Left forelimb (tissue), 1 donor: ENCODE data around the gene ATAD3B.
"Not testable (repeated sequence)": the region's sequence is repeated elsewhere in the genome, so short reads cannot be mapped to it uniquely, and the experiment has no call there.

Source experiments
- DNase-seq: peaks from one replicate; pipeline ENCODE4 v3.0.0-alpha.2; 2018; ENCODE audit warnings: low spot score

Gene ATAD3B

DNA sequence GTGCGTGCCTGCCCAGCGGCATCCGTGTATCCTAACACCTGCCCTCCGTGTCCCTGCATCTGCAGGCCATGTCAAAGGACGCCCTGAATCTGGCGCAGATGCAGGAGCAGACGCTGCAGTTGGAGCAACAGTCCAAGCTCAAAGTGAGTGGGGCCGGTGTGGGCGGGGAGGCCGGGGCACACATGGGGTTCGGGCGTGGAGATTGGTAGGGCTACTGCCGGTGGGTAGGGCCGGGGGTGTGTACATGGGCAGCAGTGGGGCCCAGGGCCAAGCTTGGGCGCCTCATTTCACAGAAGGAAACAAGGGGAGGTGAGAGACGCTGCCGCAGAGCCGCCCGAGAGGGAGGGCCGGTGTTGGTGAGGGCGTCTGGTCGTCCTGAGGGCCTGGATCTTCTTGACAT, 20.9 kb upstream of the ATAD3B start:
- not testable (repeated sequence) for DNase-seq

DNA sequence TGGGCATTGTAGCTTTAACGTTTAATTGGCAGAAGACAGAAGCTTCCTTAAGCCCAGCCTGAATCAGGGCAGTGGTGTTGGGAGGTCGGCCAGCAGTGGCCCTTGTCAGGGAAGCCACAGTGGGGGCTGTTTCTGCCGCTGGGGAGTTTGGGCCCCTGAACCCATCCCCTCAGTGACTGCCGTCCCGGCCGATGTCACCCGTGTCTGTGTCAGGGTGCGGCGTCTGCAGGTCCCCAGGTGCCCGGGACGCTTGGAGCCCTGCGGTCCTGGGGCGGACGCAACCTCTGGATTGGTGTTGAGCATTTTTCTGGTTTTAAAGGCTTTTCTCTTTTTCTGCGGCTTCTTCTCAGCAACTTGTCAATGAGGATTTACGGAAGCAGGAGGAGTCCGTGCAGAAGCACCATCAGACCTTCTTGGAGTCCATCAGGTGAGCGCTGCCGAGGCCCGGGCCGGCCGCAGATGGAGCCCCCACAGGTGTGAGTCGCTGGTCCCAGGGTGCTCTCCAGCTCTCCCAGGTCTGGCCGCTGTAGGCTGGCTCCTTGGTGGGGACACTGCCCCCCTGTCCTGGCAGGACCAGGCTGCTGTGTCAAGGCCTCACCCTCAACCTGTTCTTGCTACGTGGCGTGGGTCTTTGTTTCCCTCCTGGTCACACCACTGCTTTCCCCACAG, 19.7 kb upstream of the ATAD3B start:
- no peak for DNase-seq

DNA sequence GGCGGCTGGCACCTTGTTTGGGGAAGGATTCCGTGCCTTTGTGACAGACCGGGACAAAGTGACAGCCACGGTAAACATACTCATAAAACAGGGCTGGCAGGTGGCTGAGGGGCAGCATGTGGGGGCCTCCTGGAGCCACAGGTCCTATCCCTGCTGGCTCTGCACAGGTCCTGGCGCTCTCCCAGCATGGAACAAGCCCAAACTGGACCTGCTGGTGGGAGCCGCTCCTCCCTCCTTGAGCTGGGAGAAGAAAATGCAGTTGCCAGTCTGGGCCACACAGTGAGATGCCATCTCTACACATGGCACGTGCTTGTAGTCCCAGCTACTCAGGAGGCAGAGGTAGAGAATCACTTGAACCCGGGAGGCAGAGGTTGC, 19.2 kb upstream of the ATAD3B start:
- DNase-seq = not testable (repeated sequence)

DNA sequence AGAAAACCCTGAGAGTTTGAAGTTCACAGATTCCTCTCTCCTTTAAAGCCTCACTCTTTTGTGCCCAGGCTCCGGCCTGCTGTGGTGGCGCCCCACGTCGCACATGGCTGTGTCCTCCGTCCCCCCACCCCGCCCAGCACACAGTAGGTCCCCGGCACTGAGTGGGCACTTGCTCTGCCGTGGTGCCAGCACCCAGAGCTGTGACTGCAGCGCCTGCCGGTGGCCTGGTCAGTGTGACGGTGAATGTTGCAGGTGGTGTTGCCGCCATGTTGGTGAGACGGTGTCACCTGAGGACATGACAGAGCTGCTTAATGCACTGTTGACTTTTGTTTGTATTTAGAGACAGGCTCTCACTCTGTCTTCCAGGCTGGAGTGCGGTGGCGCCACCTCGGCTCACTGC, 18.7 kb upstream of the ATAD3B start:
- DNase-seq = no peak

DNA sequence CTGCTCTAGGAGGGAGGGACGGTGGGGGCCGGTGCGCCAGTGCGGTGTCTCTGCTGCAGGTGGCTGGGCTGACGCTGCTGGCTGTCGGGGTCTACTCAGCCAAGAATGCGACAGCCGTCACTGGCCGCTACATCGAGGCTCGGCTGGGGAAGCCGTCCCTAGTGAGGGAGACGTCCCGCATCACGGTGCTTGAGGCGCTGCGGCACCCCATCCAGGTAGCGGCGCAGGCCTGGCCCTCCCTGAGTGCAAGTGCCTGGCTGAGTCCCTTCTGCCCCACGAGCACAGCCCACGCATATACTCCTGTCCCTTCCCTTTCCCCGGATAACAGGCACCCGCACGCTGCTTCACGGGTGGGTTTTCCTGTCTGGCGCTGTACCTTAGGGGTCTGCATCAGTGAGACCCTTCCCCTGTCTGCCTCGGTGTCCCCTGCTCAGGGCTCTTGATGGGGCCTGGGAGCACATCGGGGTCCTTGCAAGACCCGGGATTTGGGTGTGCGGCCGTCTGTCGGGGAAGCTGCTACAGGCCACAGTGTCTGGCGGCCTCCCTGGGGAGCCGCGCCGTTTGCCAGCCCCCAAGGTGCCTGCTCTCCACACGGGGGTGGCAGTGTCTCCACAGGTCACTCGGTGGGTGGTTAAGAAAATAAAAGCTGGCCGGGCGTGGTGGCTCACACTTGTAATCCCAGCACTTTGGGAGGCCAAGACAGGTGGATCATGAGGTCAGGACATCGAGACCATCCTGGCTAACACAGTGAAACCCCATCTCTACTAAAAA, 17.1 kb upstream of the ATAD3B start:
- not testable (repeated sequence) for DNase-seq

DNA sequence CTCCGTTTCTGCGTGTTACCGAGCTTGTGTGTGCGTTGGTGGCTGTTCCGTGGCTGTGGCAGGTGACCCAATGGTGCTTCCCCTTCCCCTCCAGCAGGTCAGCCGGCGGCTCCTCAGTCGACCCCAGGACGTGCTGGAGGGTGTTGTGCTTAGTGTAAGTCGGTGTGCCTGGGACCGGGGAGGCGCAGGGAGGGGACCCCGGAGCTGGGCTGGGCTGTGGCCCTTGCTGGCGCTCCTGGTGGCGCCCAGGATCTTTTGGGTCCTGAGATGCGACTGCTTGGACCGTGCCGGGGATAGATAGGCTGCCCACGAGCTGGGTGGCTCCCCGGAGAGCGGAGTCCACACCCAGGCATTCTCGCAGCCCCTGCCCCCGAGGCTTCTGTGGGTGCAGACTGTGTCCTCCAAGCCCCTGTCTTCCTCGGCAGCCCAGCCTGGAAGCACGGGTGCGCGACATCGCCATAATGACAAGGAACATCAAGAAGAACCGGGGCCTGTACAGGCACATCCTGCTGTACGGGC, 16.1 kb upstream of the ATAD3B start:
- DNase-seq = no peak

DNA sequence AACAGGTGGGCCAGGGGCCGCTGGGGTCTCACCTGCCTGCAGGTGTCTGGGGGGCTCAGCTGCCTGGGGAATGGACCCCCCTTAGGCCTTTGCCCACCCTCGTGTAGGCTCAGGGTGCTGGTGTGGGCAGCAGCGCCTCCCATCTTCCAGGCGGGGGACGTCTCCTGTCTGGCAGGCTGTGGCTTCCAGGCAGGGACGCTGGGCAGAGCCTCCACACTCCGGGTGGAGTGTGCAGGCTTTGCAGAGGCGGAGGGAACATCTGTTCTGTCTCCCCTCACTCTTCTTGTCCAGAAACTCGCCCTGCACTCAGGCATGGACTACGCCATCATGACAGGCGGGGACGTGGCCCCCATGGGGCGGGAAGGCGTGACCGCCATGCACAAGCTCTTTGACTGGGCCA, 15.6 kb upstream of the ATAD3B start:
- not testable (repeated sequence) for DNase-seq

DNA sequence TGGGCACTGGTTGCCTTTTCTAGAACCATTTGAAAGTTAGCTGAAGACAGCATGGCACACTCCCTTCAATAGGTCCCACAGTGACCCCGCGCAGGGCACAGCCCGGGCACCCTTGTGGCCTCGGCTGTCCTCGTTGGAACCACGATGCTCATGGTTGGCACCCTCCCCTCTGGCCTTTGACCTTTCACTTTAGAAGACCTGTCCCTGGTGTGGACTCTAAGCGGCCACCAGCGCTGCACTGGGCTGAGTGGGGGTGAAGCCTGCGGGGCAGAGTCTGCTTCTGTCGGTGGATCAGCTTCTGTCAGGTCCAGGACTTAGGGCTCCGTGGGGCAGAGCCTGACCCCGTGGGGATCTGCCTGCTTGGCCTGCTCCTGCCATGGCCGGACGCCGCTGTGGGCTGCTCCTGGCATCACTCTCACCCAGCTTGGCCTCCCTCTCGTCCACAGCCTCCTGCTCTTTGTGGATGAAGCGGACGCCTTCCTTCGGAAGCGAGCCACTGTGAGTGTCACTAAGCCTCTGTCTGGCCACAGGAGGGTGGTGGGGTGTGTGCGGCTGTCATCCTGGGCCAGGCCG, 14.8 kb upstream of the ATAD3B start:
- not testable (repeated sequence) for DNase-seq

DNA sequence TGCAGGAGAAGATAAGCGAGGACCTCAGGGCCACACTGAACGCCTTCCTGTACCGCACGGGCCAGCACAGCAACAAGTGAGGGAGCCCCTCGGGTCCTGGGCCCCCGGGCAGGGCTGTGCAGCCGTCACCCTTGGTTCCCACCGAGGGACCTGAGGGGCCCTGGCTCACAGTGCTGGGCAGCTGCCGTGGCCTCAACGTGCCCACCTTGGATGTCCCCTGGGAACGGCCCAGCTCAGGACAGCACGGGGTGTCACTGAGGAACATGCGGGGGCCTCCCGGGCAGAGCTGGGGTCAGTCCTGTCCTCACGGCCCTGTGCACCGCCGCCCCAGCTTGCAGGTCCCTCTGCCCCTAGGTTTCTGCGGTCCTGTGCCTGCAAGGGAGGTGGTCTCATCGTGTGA, 12.4 kb upstream of the ATAD3B start:
- DNase-seq = not testable (repeated sequence)

DNA sequence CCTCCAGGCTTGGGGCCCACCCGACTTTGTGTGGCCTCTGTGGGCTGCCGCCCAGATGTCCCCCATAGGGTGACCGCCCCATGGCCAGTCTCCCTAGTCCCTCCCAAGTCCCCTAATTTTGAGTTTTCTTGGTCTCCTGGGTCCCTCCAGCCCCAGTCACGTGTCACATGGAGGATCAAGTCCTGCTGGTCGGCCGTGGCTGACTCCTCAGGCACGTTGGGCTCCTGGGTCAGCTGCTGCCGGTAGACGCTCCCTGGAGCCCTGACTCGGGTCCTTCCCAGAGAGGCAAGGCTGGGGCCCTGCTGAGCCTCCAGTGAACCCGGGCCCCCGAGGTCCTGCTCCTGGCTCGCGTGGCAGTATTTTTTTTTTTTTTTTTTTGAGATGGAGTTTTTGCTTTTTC, 11.9 kb upstream of the ATAD3B start:
- DNase-seq = not testable (repeated sequence)

DNA sequence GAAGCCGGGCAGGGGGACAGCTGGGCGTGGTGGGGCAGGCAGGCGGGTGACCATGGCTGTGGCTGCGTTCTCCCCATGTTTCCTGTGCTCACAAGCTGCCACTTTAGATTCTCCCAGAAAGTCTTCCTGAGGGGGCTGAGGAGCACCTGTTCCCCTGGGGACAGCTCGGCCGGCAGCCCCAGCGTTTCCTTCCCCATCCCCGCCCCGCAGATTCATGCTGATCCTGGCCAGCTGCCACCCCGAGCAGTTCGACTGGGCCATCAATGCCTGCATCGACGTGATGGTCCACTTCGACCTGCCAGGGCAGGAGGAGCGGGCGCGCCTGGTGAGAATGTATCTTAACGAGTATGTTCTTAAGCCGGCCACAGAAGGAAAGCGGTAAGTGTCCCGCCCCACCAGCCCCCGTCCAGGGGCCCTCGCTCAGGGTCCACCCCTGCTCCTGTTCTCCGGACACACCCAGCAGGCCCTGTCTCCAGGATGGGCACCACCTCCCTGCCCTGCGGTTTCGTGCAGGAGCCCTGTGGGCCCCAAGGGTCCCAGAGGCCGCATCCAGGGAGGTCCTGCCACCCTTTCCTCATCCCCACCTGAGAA, 10.9 kb upstream of the ATAD3B start:
- DNase-seq = no peak

DNA sequence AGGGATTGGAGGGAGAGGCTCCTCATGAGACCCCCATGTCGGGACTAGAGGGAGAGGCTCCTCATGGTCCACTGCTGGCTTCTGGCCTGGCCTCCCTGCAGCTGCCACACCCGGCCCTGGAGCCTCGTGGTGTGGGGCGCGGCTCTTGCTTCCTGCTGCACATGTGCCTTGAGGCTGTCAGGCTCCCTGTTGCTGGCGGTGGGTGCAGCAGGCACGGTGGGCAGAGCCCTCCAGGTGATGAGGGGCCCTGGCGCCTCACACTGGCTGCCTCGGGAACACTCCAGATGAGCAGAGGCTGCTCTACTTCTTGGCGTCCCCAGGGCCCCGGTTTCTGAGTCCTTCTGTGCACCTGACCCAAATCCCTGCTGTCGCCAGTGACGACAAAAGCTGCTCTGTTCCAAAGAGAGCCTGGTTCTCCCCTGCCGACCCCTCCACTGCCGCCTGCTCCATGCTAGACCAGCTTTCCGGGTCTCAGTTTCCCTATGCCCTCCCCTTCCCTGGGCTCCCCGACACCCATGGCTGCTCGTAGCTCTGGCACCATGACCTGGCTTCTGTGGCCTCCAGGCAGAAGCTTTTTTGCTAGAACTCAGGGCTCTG, 9.7 kb upstream of the ATAD3B start:
- no peak for DNase-seq

DNA sequence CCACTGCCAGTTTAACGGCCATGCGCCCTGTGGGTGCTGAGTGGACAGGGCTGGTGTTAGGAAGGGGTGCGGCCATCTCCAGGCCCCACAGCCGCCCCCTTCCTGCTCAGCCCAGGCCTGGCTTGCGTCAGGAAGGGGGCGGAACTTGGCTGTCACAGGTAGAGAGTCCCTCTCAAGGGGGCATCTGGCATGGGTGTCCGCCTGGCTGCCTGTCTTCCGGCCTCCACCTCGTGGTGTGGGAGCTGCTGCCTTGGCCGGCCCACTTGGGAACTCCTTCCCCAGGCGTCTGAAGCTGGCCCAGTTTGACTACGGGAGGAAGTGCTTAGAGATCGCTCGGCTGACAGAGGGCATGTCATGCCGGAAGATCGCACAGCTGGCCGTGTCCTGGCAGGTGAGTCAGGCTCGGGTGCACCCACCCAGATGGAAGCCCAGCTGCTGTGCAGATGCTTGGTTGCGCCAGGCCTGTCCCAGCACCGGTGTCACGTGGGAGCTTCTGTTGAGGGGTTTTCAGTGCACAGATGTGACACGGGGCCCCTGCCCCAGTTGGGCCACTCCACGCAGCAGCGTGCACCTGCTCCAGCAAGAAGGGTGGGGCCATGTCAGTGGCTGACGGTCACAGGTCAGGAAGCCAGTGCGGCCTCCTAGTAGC, 9.1 kb upstream of the ATAD3B start:
- no peak for DNase-seq

DNA sequence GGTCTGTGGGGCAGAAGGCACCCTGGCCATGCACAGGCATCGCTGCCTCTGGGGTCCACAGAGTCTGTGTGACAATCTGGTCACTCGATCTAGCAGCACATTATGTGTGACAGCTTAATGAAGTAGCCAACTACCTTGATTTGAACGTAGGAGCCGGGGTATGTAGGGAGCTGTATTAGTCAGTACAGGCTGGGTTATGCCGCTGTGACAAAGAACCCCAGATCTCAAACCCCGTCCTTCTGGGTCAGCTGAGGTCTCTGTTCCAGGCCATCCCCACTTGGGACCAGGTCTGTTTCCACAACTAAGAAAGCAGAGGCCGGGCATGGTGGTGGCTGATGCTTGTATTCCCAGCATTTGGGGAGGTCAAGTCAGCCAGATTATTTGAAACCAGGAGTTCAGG, 8.3 kb upstream of the ATAD3B start:
- DNase-seq = no peak

DNA sequence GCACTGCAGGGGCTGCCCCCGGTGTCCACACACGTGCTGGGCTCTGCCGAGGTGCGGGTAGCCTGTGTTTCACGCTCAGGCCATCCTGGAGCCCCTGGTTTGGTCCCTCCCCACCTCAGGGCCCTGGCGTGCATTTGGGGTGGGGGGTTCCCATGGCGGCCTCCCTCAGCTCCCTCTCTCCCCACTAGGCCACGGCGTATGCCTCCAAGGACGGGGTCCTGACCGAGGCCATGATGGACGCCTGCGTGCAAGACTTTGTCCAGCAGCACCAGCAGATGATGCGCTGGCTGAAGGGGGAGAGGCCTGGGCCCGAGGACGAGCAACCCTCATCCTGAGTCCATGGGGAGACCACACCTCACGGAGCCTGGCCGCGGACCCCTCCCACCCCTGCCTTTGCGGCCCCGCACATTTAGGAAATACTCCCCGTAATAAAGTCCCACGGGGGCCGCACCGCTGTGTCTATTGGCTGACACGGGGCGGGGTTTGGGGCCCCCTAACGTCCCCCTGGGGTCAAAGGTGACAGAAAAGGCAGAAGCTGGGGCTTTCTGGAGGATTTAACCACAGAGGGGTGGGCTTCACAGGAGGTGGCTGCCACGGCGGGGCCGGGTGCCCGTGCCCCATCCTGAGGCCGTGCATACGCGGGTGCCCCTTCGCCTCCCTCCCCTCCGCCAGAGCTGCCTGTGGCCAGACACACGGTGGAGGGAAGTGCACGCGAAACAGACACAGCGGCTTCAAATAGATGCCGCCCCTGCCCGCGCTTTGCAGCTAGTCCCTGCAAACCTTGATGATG, 3.2 kb upstream of the ATAD3B start:
- DNase-seq = not testable (repeated sequence)

DNA sequence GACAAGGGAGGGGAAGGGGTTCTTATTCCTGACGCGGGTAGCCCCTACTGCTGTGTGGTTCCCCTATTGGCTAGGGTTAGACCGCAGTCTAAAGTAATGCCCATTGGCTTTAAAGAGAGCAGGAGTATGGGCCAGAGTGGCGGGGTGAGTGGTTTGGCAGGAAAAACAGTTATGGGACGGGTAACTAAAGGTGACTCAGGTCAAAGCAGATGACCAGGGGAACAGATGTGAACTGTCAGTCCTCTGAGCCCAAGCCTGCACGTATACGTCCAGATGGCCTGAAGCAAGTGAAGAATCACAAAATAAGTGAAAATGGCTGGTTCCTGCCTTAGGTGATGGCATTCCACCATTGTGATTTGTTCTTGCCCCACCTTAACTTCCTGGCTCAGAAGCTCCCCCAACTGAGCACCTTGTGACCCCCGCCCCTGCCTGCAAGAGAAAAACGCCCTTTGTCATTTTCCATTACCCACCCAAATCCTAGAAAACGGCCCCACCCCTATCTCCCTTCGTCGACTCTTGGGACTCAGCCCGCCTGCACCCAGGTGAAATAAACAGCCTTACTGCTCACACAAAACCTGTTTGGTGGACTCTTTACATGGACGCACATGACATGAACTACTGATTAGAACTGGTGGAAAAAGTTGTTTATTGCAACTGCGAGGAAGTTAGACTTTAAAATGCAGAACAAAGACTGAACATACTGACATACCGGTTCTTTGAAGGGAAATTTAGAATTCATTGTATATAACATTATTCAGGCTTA, 758 bp upstream of the ATAD3B start:
- DNase-seq = no peak

DNA sequence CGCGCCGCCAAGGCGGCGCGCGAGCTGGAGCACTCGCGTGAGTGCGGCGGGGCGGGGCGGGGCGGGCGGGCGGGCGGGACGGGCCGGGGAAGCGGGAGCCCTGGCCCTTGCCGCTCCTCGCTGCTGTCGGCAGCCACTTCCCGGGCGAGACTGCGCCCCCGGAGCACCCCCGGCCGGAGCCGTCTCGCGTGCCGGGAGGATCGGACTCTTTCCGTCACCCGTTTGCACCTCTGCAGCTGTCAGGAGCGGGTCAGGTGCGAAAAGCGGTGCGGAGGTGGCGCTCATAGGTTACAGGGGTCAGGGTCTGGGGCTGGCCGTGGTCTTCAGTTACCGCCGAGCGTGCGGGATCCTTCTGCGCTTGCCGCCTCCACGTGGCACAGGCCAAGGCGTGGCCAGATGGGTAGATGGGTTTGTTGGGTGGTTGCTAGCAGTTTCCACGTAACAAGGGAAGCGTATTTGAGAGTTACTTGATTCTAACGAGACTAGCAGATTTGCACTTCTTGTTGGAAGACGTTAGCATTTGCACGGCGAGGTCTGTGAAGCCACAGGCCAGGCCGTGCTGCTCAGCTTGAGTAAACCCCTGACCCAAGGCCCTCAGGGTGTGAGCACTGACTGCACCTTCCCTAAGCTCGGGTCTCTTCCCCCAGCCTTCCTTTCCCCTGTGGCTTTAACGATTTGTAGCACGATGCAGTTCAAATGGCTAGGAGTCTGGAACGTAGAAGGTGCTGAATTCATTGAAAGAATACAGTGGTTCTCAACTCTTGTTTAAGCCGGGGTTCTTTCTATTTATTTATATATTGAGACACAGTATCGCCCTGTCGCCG, 700 bp downstream of the ATAD3B start:
- not testable (repeated sequence) for DNase-seq

DNA sequence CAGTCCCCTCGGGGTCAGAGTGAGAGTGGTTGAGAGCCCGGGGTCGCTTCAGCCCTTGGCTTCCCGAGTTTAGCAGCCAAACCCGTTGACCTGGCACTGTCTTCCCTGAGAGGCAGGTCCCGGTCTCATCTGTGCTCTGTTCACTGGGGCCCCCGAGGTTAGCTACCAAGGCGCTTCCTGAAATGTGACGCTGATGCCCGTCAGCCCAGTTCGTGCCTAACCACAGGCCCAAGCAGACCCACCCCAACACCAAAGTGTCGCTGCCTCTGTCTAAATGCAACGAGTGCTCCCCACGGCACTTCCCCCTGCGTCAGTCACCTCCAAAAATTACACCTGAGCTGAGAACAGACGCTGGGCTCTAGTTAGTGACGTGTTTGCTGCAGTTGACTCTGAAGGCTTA, 4.4 kb downstream of the ATAD3B start:
- DNase-seq = not testable (repeated sequence)

DNA sequence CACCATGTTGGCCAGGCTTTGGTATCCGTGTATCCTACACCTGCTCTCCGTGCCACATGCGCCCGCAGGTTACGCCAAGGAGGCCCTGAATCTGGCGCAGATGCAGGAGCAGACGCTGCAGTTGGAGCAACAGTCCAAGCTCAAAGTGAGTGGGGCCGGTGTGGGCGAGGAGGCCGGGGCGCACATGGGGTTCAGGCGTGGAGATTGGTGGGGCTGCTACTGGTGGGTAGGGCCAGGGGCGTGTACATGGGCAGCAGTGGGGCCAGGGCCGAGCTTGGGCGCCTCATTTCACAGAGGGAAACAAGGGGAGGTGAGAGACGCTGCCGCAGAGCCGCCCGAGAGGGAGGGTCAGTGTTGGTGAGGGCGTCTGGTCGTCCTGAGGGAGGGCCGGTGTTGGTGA, 5.6 kb downstream of the ATAD3B start:
- no peak for DNase-seq
